ENCODE results near the gene SYT9.

Gene SYT9

DNA sequence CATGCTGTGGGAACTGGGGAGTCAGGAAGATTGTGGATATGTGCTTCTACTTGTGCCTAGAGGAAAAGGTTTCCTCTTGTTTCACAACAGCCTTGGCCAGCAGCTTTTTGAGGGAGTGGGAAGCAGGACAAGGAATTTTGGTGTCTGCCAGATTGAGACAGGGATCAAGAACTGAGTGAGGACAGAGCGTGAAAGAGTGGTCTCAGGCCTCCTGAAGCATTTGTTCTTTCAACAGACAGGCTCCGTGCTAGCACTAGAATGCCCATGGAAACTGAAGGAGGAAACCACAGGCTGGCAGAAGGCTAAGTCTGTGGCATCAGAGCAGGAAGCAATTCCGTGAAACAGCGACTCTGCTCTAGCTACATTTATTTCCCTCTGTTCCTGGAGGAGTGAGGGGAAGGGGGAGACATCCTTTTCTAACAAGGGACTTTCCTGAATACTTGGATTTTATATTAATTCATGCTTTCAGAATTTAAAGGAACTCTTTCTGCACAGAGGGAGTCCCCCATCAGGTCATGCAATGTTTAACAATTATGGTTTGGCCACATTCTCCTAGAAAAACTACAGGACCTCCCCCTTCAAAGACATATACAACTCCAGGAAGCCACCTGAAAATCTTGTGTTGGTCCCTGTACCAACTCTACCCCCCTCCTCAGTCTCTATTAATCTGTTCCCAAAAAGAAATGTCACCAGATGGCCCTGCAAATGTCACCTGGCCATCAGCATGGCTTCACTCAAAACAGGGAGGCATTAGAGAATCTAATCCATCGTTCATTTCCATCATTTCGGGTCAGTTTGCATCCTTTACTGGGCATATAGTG, 96.1 kb downstream of the SYT9 start:
- DNase-seq: no peak

DNA sequence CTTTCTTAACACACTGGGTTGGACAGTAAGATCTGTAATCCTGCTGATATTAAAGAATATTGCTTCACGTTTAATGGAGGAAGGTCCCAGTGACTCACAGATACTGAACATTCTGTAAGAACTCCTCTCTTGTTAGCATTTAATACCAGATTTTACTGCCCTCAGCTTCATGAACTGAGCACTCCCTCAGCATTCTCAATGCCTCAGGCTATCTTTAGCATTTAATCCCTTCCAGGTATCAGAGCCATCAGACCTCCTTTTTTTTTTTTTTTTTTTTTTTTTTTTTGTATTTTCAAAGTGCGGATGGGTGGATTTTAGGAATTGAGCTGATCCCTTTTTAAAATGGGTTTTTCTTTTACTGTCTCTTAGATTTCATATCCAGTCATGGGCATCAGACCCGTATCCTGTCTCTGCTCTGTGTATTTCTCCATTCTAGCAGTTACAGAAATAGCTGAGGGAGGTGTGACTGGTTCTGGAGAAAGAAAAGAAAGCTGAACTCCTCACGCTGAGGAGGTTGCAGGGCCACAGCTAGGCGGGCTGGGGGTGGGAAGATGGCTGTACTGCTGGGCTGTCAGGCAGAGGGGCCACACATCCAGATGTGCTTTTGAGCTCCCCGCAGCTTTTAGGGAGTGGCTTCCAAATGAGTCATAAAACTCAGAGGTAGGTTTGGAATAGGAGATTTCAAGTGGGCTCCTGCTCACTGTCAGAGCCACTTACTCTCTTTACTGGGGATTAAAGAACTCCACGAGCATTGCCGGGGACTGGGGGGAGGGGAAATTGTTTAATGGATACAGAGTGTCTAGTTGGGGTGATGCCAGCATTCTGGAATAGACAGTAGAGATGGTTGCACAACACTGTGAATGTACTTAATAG, 97.0 kb downstream of the SYT9 start:
- DNase-seq: peak; percentile 96

DNA sequence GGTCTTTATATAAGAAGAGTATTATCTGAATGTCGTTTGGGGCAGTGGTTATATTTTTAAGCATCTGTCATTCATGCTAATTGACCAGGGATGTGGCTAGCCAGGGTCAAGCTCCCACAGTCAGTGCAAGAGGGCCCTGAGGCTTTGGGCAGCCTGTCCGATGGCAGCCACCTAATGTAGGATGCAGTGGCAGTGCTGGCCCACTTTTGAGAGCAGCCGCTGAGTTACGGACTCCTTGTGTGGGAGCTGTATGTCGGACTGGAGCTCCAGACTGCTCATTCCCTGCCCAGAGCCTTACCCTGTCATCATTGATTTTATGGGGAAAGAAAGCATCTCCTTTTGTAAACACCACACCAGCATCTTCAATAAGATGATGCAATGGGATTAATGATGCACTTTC, 99.5 kb downstream of the SYT9 start:
- no peak for DNase-seq

DNA sequence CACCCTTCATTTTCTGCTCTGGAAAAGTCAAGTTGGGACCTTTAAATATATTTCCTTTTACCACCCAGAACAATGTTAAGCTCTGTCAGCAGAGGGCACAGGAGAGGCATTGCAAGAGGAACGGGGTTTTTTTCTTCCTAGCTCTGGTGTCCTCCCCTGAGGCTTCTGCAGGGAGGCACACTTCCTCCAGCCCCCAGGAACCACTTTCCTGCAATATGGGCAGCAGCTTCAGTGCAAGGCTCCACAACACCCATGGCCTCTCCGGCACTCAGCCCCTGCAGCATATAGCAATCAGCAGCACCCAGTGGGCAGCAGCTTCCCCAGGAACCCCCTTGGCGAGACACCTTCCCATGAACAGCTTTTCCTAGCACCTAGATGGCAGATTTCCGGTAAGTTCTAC, 101.4 kb downstream of the SYT9 start:
- DNase-seq: no peak

DNA sequence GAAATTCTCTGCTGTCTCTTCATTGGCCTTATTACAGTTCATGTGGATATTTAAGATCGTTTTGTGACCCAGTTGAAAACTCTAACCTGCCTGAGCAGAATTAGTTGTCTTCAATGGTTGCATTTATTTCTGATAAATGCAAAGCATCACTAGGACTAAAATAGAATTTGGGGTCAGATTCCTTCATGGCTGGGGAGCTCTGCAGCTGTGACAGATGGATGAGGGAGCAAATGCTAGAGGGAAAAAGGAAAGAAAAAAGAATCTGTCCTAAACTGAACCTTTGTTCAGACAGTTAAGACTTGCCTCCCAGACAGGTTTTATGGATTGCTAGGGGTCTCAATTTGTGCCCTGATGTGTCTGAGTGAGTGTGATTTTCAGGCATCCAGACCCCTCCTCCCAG, 113.0 kb downstream of the SYT9 start:
- no peak for DNase-seq

DNA sequence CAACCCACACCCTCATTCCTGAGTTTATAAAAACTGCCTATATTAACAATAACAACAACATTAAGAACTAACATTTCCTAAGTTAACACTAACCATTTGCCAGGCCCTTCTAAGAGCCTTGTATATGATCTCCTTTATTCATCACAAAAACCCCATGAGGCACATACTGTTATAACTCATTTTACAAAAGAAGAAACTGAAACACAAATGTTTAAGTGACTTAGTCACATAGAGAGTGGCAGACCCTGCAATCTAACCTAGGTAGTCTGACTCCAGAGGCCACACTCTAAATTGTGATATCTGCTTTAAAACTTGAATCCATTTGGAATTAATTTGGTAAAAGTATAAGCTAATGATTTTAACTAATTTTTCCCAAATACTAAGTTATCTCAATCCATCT, 116.1 kb downstream of the SYT9 start:
- no peak for DNase-seq

DNA sequence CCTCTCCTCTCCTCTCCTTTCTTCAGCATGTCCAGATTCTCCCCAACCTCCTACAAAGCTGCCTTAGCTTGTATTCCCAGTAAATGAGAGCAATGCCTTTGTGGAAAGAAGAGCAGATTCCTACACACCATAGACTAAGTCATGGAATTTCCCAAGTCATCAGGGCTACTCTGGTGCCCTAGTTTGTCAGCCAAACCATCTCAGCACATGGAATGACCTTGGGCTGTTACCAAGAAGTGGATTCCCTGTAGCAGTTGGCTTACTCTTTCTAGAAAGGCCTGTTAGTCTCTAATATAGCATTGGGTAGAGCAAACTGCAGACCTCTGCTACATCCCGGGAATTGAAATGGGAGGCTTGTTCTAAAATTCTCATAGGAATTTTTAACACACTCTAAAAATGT, 124.7 kb downstream of the SYT9 start:
- no peak for DNase-seq

DNA sequence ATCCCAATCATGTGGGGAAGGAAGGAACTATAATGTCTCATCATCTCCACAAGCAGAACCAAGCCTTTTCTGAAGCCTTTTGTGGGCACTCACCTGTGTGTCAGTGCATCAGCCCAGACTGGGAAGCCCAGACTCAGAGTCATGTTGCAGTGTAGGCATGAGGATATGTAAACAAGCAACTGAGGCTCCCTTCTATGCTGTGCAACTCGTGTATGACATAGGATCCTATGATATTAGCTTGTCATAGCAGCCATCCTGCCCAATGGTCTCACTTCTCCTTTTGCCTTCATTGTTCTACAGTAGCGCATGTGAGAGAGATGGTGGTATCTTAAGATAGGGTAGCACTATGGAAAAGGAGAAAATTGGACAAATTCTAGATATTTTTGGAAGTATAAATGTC, 130.2 kb downstream of the SYT9 start:
- no peak for DNase-seq

DNA sequence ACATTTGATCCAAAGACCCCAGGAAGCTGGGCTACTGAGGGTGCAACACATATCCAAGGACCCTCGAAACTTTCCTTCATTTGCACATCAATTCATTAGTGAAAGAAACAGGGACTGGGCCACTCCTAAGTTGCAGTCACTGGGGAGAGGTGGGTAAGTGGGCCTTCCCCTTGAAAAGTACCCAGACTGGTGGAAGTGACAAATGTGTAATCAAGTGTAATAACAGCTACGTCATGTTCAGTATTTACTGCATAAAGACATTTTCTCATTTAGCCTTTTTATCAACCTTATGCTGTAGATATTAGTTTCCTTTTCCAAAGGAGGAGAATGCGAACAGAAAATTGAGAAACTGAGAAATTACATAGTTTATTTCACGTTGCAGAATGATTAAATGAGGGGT, 131.7 kb downstream of the SYT9 start:
- DNase-seq: no peak

DNA sequence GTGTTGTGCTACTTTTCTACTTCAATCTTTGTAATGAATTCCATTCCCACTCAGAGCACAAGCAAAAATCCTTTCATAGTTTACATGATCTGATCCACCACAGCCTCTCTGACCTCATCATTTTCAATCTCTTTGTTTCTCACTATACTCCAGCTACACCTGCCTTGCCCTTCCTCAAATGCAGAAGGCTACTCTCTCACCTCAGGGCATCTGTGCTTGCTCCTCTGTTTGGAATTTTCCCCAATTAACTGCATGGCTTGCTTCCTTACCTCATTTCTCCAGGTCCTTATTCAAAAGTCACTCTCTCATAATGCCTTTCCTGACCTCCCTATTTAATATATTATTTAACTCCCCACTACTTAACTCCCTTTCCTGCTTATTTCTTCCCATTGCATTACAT, 133.0 kb downstream of the SYT9 start:
- no peak for DNase-seq

DNA sequence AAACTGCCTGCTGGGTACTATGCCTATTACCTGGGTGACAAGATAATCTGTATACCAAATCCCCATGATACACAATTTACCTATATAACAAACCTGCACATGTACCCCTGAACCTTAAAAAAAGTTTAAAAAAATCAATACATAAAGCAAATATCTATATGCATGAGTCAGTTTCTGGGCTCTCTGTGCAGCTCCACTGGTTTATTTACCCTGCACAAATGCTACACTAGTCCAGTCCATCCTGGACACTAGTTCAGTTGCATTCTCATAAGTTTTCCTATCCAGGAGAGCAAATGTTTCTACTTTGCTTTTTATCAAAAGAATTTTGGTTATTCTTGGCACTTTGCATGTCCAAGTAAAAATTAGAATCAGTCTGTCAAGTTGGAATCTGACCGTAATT, 133.8 kb downstream of the SYT9 start:
- DNase-seq: no peak

DNA sequence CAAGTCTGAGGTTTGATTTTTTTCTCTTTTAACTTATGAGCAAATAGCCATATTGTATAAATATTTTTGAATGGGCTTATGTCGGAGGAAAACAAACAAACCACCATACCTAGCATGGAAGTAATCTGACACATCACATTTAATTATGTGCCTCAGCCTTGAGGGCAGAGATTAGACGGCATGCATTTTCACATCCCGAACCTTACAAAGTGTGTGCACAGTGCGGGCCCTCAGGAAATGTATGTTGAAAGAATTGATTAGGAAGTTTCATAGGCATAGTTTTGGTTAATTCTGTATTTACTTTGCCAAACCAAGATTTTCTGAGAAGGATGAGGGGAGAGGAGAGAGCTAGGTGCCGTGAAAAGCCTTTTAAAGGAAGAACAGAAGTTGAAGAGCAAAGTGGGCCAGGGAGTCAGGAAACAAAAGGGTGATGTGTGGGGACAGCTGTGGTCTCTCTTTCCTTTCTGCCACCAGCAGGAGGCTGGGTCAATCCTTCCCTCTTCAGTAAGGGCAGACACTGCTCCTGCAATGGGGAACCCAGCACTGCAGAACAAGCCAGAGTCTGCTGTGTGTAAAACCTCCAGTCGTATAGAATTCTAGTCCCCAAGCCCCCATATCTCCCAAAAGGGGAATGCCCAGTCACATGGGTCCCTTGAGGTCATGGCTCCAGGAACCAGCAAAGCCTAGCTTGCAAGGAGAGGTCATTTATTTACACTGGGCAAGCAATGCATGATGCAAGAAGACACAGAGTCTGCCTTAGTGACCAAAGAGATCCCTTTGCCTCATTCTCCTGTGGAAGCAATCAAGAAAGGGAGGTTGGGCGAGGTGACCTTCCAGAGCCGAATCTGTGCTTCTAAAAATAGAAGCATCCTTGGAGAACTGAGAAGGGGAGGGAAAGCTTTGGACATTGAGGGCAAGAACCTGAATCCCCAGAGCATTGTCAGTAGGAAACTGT, 162.5 kb downstream of the SYT9 start:
- no peak for DNase-seq

DNA sequence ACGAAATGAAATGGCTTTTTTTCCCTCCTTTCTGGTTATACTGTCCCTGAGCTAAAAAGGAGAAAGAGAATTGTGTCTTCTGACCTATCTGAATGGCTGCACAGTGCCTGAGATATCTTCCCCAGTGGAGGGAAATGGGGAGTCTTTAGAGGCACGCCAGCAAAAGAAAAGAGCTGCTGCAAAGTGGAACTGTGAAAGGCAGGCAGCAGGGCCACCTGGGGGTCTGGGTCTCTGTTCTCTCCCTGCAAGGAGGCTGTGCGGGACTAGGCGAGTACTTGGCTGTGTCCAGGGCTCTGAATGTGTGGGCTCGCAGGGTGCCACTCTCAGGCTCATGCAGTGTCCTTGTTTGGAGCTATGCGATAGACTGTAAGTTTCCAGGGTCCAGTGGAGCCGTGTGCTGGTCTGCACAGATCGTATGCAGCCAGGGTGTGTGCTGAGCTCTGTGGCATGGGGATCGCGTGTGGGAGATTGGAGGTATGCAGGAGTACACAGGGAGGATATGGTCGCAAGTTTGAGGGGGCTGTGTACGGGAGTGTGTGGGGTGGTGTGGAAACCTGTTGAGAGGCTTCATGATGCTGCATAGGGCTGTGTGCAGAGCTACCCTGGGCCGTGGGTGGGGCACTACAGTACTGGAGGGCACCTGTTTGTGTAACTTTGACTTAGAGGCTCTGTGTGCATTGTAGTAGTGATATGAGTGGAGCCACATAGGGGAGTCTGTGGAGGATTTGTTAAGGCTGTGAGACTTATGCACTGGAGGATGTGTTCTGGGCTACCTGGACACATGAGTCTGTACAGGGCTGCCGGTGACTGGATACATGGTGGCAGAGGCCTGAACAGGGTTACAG, 163.5 kb downstream of the SYT9 start:
- no peak for DNase-seq

DNA sequence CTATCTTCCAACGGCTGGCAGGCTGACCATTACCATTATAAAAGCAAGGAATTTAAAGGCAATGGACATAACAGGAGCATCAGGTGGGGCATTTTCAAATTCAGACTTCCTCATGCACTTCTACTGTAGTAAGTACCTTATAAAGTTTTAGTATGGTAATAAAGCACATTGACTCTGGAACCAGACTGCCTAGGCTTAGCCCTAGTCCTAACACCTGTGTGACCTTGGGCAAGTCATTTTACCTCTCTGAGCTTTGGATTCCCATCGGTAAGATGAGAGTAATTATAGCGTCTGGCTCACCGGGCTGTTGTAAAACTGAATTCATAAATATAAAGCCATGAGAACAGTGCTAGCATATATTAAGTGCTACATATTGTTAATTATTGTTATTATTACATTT, 164.4 kb downstream of the SYT9 start:
- DNase-seq: no peak

DNA sequence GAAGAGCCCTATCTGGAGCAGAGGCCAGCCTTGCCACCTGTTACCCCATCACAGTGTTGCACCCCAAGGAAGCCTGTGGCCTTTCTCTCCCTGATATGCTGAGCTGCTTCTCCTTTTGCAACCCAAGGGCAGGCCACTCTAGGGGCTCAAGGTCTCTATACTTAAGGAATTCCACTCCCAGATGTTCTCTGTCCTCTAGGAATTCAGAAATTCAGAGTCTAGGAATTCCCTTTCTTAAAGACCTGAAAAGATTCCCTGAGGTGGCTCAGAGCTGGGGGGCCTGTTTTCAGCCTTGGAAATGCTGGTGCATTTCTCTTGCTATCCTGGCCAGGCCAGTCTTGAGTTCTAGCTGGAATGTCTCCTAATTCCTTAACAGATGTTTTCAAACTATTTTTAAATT, 165.6 kb downstream of the SYT9 start:
- DNase-seq: no peak

DNA sequence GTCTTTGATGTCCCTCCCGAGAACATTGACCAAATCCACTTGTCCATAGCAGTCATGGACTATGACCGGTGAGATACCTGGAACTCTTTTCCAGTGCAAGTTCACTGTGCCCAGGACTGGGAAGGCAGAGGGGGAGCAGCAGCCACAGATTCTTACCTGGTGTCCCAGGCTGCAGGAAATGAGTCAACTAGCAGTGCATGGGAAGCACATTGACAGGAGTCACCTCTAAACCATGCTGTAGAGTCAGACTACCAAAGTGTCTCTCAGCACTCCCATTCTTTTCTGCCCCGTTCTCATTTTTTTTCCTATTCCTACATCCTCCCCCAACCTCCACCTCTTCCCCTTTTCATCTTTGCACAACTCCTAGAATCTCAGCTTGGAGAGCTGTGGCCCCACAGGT, 166.4 kb downstream of the SYT9 start:
- no peak for DNase-seq

DNA sequence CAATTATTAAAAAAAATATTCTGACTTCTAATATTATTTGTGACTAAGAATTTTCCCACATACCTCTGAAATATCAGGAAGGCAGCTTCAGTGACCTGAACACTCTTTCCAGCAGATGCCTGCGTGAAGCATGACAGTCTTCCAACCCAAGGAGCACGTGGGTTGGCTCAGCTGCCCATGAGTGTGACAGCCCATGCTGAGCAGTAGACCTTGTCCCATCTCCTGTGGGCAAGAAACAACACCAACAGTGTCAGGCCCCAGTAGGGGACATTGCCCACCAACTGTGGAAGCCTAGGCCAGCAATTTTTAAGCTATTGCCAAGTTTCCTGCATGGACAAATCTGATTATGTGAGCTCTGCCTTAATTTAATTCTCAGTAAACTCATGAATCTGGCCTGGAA, 167.2 kb downstream of the SYT9 start:
- DNase-seq: no peak

DNA sequence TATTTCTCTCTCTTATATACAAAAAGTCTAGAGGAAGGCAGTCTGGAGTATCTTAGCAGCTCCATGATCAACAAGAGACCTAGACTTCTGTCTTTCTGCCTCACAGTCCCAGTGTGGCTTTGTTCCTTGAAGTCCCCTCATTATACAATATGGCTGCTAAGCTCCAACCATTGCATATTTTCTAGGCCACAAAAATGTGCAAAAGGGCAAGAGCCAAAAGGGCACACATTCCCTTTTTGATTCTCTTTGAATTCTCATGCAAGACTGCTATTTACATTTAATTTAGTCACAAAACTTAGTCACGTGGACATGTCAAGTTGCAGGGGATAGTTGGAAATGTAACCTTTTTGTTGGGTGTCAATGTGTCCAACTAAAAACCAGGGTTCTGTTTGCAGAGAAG, 169.4 kb downstream of the SYT9 start:
- DNase-seq: no peak

DNA sequence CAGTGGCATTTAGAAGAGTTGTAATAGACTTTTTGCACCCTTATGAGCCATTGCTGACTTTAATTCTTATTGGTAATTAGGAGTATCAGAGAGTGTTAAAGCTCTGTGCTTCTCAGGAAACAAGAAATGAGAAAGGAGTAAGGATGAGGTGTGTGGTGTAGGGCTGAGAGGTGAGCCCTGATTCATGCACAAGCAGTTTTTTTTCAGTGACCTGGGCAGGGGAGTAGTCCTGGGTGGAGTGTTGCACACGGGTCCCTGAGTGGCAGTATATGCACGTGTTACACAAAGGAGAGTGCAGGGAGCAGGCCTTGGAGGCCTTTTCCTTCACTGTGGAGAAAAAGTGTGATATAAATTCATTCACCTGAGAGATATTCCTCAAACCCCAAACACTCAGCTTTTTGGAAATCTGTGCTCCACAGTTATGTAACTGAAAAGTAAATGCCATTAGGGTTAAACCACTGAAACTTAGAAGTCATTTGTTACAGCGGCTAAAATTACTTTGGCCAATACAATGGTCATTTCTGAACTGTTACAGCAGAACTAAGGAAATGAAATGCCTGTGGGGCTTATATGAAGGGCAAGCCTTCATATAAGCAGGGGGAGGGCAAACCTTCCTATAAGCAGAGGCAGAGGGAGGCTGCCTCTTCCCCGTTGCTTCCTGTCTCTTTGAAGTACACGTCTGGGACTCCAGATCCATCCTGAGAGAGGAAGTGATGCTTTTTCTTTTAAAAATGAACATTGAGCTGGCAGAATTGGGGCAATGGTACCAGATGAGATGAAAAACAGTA, 171.0 kb downstream of the SYT9 start:
- no peak for DNase-seq

DNA sequence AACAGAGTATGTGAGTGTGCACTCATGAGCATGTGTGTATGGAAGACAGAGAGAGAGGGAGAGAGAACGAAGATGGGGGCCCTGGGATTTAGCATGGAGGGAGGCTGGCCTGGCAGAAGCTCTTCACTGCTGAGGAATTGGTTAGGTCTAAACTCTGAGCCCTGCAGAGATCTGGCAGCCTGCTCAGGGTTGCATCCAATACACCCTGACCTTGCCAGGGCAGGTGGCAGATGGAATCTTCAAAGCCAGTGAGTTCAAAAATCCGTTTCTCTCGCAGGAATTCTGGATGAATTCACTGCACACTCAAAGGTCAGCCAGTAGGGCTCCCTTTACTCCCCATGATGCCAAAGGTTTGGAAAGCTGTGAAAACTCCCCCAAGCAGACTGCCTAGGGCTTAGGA, 172.2 kb downstream of the SYT9 start:
- no peak for DNase-seq

DNA sequence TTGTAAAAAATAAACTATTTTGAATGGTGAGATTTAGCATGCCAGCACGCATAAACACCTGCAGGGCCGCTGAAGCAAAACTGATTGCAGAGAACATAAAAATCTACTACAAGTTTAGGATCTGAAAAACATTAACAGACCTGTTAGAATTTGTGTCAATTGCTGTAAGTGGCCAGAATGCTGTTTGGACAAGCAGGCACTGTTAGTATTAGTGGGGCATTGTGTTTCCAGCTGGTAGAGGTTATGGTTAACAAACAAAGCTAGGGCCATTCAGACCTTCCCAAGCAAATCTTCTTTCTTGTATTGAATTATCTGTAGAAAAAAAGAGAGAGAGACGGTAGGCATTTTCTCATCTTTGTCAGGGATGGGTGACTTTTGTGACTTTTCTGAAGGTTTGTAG, 176.0 kb downstream of the SYT9 start:
- DNase-seq: peak; percentile 25

Measured in NCI-H345 (cell line).